ENCODE data around the gene HNRNPUL2.

- no peak for TF ChIP-seq POLR2A (IDR thresholded peaks at IDR 0.05)
- TF ChIP-seq CTCF (IDR thresholded peaks at IDR 0.05), result no peak
Measured at GRCh38 chr11:62708793-62709192, 18.5 kb downstream of the HNRNPUL2 start.
